Type B pancreatic cell (in vitro differentiated cells): Measurements from ENCODE around the gene NT5DC3. TPM values are rescaled to one million over a fixed set of nuclear protein-coding genes. Genes with fewer than 3 reads are reported as not detected.

ENCODE experiments used
- DNase-seq: peaks from one replicate; pipeline ENCODE4 v3.0.0; 2021; ENCODE audit warnings: mixed read lengths; ENCODE audit not compliant: unreplicated experiment; ENCODE audit errors: extremely low spot score
- H3K27ac Mint-ChIP-seq: 2 replicates; pipeline ENCODE4 v1.8.0; 2021; ENCODE audit warnings: mild to moderate bottlenecking, mixed read lengths
- H3K27me3 Mint-ChIP-seq: 2 replicates; pipeline ENCODE4 v1.8.0; 2021; ENCODE audit warnings: mixed read lengths
- H3K36me3 Mint-ChIP-seq: 2 replicates; pipeline ENCODE4 v1.8.0; 2021; ENCODE audit warnings: mixed read lengths
- H3K4me1 Mint-ChIP-seq: one replicate; pipeline ENCODE4 v1.8.0; 2021; ENCODE audit warnings: mixed read lengths; ENCODE audit not compliant: unreplicated experiment
- H3K4me3 Mint-ChIP-seq: 2 replicates; pipeline ENCODE4 v1.8.0; 2021; ENCODE audit warnings: mild to moderate bottlenecking, mixed read lengths
- H3K9me3 Mint-ChIP-seq: 2 replicates; pipeline ENCODE4 v1.8.0; 2021; ENCODE audit warnings: mixed read lengths
- CTCF ChIP-seq: fragments of 200-600 bp; sonication (generic); conservative IDR thresholded peaks from 2 replicates; pipeline ENCODE4 v1.5.0; 2021; ENCODE audit warnings: antibody characterized with exemption, mild to moderate bottlenecking
- total RNA-seq: library from RNA; stranded (reverse); gene quantifications from 2 replicates; pipeline ENCODE4 v1.2.1, GENCODE V29; 2021; ENCODE audit warnings: low replicate concordance

NT5DC3 gene
- total RNA-seq, 1 donor from 2014 or later = 16.3 TPM

- Mint-ChIP-seq H3K36me3 (peaks cover 26% of the 10 kb centered on the region), H3K9me3 (no peaks in the 10 kb centered on the region), H3K27me3 (no peaks in the 10 kb centered on the region), H3K27ac (no peak overlapping the region), H3K4me3 (no peak overlapping the region), H3K4me1 (peaks cover 21% of the 10 kb centered on the region)
- DNase-seq = no peak
- no peak for TF ChIP-seq CTCF
Observed at GRCh38 chr12:103807561-103808238, 33.3 kb downstream of the NT5DC3 start.

- Mint-ChIP-seq H3K27ac (peak overlapping the region; percentile 30), H3K4me1 (peaks cover 21% of the 10 kb centered on the region), H3K4me3 (no peak overlapping the region), H3K27me3 (no peaks in the 10 kb centered on the region), H3K9me3 (no peaks in the 10 kb centered on the region), H3K36me3 (peaks cover 29% of the 10 kb centered on the region)
- no peak for DNase-seq
- TF ChIP-seq CTCF = no peak
Observed at GRCh38 chr12:103806803-103807202, 34.2 kb downstream of the NT5DC3 start.

- Mint-ChIP-seq H3K9me3 (no peaks in the 10 kb centered on the region), H3K27ac (no peak overlapping the region), H3K27me3 (no peaks in the 10 kb centered on the region), H3K4me3 (no peak overlapping the region), H3K4me1 (peaks cover 24% of the 10 kb centered on the region), H3K36me3 (peaks cover 31% of the 10 kb centered on the region)
- no peak for DNase-seq
- no peak for TF ChIP-seq CTCF
Observed at GRCh38 chr12:103805655-103806360, 35.2 kb downstream of the NT5DC3 start.

- no peak for DNase-seq
- Mint-ChIP-seq H3K27ac (no peak overlapping the region), H3K27me3 (no peaks in the 10 kb centered on the region), H3K4me1 (peaks cover 33% of the 10 kb centered on the region), H3K4me3 (no peak overlapping the region), H3K36me3 (peaks cover 27% of the 10 kb centered on the region), H3K9me3 (no peaks in the 10 kb centered on the region)
- TF ChIP-seq CTCF = no peak
Observed at GRCh38 chr12:103803847-103804246, 37.2 kb downstream of the NT5DC3 start.

- H3K4me3 Mint-ChIP-seq = no peak overlapping the region
- H3K27ac Mint-ChIP-seq = no peak overlapping the region
- H3K27me3 Mint-ChIP-seq = no peaks in the 10 kb centered on the region
- peaks cover 29% of the 10 kb centered on the region for H3K4me1 Mint-ChIP-seq
- TF ChIP-seq CTCF = no peak
- no peaks in the 10 kb centered on the region for H3K9me3 Mint-ChIP-seq
- peaks cover 24% of the 10 kb centered on the region for H3K36me3 Mint-ChIP-seq
- no peak for DNase-seq
Observed at GRCh38 chr12:103802586-103802886, 38.5 kb downstream of the NT5DC3 start.
